Type B pancreatic cell (in vitro differentiated cells): Measurements from ENCODE around the gene NFE2L1. TPM values are rescaled to one million over a fixed set of nuclear protein-coding genes. Genes with fewer than 3 reads are reported as not detected.
"Not testable (repeated sequence)": the region's sequence is repeated elsewhere in the genome, so short reads cannot be mapped to it uniquely, and the experiment has no call there.

ENCODE experiments used
- DNase-seq: peaks from one replicate; pipeline ENCODE4 v3.0.0; 2021; ENCODE audit warnings: mixed read lengths; ENCODE audit not compliant: unreplicated experiment; ENCODE audit errors: extremely low spot score
- H3K27ac Mint-ChIP-seq: 2 replicates; pipeline ENCODE4 v1.8.0; 2021; ENCODE audit warnings: mild to moderate bottlenecking, mixed read lengths
- H3K27me3 Mint-ChIP-seq: 2 replicates; pipeline ENCODE4 v1.8.0; 2021; ENCODE audit warnings: mixed read lengths
- H3K36me3 Mint-ChIP-seq: 2 replicates; pipeline ENCODE4 v1.8.0; 2021; ENCODE audit warnings: mixed read lengths
- H3K4me1 Mint-ChIP-seq: one replicate; pipeline ENCODE4 v1.8.0; 2021; ENCODE audit warnings: mixed read lengths; ENCODE audit not compliant: unreplicated experiment
- H3K4me3 Mint-ChIP-seq: 2 replicates; pipeline ENCODE4 v1.8.0; 2021; ENCODE audit warnings: mild to moderate bottlenecking, mixed read lengths
- H3K9me3 Mint-ChIP-seq: 2 replicates; pipeline ENCODE4 v1.8.0; 2021; ENCODE audit warnings: mixed read lengths
- long read RNA-seq: library from polyadenylated mRNA; unstranded; transcript quantifications from one replicate; pipeline ENCODE4 v2.0.0, GENCODE V29; 2020
- total RNA-seq: library from RNA; stranded (reverse); gene quantifications from 2 replicates; pipeline ENCODE4 v1.2.1, GENCODE V29; 2021; ENCODE audit warnings: low replicate concordance
- TF ChIP-seq, protein P1 (sequence below): fragments of 200-600 bp; sonication (generic); conservative IDR thresholded peaks from 2 replicates; pipeline ENCODE4 v1.5.0; 2021; ENCODE audit warnings: antibody characterized with exemption, mild to moderate bottlenecking

Gene NFE2L1, protein sequence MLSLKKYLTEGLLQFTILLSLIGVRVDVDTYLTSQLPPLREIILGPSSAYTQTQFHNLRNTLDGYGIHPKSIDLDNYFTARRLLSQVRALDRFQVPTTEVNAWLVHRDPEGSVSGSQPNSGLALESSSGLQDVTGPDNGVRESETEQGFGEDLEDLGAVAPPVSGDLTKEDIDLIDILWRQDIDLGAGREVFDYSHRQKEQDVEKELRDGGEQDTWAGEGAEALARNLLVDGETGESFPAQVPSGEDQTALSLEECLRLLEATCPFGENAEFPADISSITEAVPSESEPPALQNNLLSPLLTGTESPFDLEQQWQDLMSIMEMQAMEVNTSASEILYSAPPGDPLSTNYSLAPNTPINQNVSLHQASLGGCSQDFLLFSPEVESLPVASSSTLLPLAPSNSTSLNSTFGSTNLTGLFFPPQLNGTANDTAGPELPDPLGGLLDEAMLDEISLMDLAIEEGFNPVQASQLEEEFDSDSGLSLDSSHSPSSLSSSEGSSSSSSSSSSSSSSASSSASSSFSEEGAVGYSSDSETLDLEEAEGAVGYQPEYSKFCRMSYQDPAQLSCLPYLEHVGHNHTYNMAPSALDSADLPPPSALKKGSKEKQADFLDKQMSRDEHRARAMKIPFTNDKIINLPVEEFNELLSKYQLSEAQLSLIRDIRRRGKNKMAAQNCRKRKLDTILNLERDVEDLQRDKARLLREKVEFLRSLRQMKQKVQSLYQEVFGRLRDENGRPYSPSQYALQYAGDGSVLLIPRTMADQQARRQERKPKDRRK
- 99.1 and 111 TPM in 2 replicates for total RNA-seq
- long read RNA-seq, full-length matches to known transcripts, result 2 of 10 reads
- long read RNA-seq, partial matches to known transcripts, result 2 of 10 reads
- long read RNA-seq, other reads (novel, unspliced or antisense), result 6 of 10 reads

DNA sequence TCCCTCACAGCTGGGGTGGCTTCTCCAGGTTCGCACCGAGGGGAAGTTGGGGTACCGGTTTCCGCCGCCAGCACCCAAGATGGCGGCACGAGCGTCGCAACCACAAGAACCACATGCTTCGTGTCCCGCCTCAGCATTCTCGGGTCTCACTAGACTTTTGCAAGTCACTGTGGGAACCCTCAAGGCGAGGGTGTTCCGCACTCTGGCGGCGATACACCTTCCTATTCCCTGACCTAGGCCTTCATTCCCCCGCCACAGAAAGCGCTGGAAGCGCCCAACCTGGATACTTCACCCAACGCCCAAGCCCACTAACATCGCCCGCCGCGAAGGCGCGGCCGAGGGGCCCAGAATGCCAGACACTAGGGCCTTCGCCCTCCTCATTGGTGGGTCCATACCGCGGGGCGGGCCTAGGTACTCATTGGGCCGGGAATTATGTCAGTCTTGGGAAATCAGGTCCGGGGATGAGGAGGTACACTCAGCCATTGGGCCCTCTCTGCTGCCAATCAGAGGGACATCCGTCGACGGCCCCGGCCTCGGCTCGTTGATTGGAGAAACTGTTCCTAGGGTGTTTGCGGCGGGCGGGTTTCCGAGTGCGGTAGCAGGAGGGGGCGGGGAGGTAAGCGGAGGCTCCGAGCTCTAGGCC is at the start of gene NFE2L1:
NFE2L1 (plus strand) TSS at position 619 of the 643 bp plus-strand sequence. CDS start 2,760 bp downstream, outside the sequence.
- no peaks in the 10 kb centered on the region for H3K9me3 Mint-ChIP-seq
- peak within 1 kb of the TSS; percentile 100 for H3K27ac Mint-ChIP-seq
- peak within 1 kb of the TSS; percentile 96 for H3K4me3 Mint-ChIP-seq
- H3K27me3 Mint-ChIP-seq, result no peaks in the 10 kb centered on the region
- H3K4me1 Mint-ChIP-seq, result peaks cover 59% of the 10 kb centered on the region
- DNase-seq, result peak; percentile 96
- peaks cover 8% of the 10 kb centered on the region for H3K36me3 Mint-ChIP-seq
- TF ChIP-seq, protein P1, sequence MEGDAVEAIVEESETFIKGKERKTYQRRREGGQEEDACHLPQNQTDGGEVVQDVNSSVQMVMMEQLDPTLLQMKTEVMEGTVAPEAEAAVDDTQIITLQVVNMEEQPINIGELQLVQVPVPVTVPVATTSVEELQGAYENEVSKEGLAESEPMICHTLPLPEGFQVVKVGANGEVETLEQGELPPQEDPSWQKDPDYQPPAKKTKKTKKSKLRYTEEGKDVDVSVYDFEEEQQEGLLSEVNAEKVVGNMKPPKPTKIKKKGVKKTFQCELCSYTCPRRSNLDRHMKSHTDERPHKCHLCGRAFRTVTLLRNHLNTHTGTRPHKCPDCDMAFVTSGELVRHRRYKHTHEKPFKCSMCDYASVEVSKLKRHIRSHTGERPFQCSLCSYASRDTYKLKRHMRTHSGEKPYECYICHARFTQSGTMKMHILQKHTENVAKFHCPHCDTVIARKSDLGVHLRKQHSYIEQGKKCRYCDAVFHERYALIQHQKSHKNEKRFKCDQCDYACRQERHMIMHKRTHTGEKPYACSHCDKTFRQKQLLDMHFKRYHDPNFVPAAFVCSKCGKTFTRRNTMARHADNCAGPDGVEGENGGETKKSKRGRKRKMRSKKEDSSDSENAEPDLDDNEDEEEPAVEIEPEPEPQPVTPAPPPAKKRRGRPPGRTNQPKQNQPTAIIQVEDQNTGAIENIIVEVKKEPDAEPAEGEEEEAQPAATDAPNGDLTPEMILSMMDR, result no peak

DNA sequence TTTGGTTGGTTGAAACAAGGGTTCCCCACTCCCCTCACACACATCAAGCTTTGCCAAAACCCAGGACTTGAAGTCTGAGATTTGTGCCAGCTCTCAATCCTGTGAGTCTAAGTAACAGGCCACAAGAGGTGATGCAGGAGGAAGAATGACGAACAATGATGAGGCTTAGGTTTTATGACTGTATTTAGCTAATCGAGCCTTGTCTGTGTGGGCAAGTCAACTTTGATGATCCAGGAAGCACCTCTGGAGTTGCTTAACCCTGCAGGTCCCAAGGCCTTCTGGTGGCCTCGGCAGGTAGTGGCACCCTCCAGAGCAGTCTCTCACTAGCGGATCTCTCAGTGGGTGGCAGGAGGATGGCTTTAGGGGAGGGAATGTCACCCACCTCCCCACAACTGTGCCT is 48.6 kb upstream of the NFE2L1 start:
- Mint-ChIP-seq H3K4me1 (peaks cover 45% of the 10 kb centered on the region), H3K27ac (no peak overlapping the region), H3K36me3 (no peaks in the 10 kb centered on the region), H3K4me3 (no peak overlapping the region), H3K9me3 (no peaks in the 10 kb centered on the region), H3K27me3 (peaks cover 23% of the 10 kb centered on the region)
- DNase-seq, result no peak
- TF ChIP-seq, protein P1, result no peak

DNA sequence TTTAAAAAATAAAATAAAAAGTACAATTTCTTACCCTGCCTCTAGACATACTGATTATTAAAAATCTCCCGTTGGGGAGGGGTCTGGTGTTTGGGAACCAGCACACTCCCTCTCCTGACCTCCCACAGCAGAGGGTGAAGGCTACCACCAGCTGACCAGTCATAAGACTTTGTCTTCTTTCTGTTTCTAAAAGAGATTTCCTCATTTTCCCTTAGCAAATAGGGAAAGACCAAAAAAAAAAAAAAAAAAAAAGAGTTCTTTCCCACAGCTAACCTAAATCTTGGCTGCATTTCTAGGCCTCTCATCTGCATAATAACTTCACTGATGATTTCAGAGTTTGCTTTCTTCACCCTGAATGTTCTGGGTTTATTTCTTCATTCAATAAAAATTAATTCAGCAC is 47.0 kb upstream of the NFE2L1 start:
- Mint-ChIP-seq H3K4me3 (no peak overlapping the region), H3K27me3 (peaks cover 15% of the 10 kb centered on the region), H3K27ac (no peak overlapping the region), H3K36me3 (no peaks in the 10 kb centered on the region), H3K4me1 (peaks cover 48% of the 10 kb centered on the region), H3K9me3 (no peaks in the 10 kb centered on the region)
- no peak for DNase-seq
- TF ChIP-seq, protein P1, result no peak

DNA sequence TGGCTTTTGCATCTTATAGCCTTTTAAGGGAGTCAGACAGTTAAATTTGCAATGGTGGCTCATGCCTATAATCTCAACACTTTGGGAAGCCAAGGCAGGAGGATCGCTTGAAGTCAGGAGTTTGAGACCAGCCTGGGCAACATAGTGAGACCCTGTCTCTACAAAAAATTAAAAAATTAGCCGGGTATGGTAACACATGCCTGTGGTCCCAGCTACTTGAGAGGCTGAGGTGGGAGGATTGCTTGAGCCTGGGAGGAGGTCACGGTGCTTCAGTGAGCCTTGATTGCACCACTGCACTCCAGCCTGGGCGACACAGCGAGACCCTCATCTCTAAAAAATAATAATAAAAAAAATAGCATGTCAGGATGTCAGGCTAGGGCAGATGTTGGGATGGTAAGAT is 46.5 kb upstream of the NFE2L1 start:
- H3K27ac Mint-ChIP-seq, H3K9me3 Mint-ChIP-seq, DNase-seq, H3K4me3 Mint-ChIP-seq, H3K36me3 Mint-ChIP-seq: not testable (repeated sequence)
- H3K27me3 Mint-ChIP-seq, result peaks cover 13% of the 10 kb centered on the region
- H3K4me1 Mint-ChIP-seq, result peaks cover 45% of the 10 kb centered on the region

DNA sequence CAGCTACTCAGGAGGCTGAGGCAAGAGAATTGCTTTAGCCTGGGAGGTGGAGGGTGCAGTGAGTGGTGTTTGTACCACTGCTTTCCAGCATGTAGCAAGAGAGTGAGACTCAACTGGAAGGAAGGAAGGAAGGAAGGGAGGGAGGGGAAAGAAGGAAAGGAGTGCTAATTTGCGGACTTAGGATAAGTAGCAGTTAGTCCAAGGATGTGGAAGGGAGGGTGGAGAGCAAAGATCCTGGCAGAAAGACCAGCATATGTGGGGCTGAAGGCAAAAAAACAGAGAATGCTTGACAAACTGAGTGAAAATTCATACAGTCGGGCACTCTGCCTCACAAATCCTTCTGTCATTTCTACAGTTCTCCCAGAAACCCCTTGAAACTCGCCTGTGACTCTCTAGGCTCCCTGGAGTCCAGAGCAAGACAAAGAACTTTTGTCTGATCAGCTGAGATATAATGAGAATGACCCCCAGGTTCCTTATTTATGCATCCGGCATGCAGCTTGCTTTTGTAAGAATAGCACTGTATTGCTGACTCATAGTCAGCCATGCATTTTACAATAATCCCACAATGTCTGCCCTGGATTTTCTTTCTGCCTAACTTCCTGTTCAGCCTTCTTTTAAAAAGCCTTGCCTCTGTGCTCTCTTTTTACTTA is 45.8 kb upstream of the NFE2L1 start:
- peak overlapping the region; percentile 81 for H3K27ac Mint-ChIP-seq
- no peaks in the 10 kb centered on the region for H3K9me3 Mint-ChIP-seq
- no peak for DNase-seq
- H3K36me3 Mint-ChIP-seq, result no peaks in the 10 kb centered on the region
- TF ChIP-seq, protein P1, result no peak
- peaks cover 45% of the 10 kb centered on the region for H3K4me1 Mint-ChIP-seq
- peak overlapping the region; percentile 60 for H3K4me3 Mint-ChIP-seq
- peaks cover 13% of the 10 kb centered on the region for H3K27me3 Mint-ChIP-seq
